CD4-positive, alpha-beta T cell treated with Interleukin-15 for 4 hours (primary cell): ENCODE data around the gene MGP.

Experiments
- DNase-seq: peaks from one replicate; pipeline ENCODE4 v3.0.0-alpha.2; 2020; ENCODE audit warnings: low spot score

MGP gene

DNA sequence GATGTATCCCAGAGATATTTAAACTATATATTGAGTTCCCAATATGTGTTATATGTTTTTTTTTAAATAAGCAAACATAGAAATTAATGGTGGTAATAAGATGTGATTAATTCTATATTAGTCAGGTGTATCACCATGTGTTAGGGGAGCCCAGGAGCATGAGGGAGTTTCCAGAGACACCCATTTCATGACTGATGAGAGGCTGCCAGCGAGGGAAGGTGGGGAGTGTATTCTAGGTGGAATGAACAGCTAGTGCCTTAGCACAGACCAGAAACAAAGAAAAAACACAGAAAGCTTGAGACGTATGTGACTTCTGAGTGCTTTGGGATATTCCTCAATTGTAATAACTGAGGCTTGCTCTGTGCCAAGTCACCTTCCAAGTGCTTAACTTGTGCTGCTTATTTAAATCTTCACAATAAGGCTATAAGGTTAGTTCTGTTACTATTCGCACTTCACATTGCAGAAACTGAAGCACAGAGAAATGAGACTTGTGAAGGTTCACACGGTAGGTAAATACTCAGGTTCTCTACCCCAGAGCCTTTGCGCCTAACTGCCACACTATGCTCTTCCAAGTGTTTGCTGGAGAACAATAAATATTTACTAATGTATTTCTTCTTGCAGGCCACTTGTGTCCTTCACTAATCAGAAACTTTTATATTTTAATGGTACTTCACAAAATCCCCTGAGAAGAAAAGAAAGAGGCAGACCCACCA is 17.9 kb upstream of the MGP start:
- no peak for DNase-seq

DNA sequence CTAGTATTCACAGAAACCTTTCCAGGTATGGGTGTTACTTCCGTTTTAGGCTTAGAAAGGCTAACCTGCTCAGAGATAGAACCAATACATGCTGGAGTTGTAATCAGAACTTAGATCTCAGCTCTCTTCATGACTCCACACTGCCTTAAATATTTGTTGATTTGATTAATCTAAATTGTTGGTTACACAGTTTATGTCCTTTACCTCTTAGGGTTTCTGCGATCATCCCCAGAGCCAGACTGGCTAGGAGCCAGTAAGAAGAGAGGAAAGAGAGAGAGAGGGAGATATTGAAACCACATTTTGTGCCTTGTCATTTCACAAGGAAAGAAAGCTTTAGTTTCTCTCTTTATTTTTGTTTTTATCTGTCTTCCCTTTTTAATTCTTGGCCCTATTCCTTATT is 16.8 kb upstream of the MGP start:
- DNase-seq: no peak

DNA sequence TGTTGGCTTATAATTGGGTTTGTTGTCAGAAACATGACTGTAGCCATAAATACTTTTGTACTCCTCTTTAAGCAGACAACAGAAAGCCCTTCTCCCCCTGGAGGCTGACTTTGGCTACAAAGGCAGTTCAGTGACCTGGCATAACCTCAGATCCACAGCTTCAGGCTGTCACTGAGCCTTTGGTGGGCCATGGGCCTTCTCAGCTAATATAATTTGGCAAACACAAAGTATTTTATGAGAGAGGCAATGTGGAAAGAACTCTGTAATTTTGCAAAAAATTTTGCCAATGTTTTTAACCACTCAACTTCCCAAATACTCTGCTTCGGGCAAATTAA is 15.5 kb upstream of the MGP start:
- DNase-seq: no peak

DNA sequence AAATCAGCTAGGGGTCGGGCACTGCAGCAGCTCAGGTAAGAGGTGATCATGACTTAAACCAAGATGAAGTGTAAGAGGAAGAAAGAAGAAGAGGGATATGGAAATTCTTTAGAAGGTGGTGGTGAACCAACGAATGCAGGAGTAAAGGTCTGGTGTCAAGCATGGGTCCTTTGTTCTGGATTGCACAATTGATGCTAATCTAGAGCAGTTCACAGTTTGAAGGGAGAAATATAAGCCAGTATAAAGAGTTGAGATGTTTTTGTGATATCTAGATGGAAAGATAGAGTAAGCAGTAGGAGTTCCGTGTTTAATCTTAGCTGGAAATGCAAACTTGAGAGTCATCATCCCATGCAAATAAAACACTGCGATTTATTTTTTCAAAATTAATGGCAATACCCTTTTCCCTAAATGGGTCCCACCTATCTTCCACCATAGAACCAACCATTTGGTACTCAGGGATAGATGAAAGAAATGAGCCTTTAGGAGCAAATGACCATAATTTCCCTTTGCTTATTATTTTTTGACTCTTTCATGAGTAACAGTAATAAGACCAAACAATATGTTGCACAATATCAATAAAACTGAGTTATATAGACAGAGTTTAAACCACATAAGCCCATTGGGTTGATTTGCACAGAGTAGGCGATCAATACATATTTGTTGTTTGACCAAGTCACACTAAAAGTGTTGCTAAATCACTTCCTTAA is 15.0 kb upstream of the MGP start:
- DNase-seq: no peak

DNA sequence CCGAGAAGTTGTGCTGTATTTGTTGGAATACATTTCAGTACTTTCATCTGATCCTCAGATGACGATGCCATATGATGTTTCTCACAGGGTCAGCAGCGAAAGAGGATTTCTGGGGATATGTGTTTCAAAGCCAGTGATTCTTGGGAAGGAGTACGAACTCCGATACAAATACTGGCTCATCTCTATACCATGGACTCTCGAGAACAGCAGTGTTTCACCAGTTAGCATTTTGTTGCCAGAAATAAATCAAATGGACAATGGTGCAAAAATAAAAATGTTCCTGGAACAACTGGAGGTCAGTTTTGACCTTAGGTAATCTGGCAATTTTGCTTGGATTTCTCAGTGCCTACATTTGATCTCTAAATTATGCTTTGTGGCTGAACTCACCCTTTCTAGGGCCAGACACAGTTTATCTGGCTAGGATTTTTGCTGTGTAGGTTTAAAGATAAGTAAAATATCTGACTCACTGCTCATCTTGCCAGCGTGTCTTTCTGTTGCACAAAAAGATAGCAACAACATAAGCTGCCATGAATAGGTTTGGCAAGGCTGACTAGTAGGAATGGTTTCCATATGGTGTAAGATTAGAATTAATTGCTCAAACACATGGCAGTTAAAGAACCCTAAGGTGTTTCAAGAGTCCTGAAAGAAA is 11.0 kb upstream of the MGP start:
- DNase-seq: no peak

DNA sequence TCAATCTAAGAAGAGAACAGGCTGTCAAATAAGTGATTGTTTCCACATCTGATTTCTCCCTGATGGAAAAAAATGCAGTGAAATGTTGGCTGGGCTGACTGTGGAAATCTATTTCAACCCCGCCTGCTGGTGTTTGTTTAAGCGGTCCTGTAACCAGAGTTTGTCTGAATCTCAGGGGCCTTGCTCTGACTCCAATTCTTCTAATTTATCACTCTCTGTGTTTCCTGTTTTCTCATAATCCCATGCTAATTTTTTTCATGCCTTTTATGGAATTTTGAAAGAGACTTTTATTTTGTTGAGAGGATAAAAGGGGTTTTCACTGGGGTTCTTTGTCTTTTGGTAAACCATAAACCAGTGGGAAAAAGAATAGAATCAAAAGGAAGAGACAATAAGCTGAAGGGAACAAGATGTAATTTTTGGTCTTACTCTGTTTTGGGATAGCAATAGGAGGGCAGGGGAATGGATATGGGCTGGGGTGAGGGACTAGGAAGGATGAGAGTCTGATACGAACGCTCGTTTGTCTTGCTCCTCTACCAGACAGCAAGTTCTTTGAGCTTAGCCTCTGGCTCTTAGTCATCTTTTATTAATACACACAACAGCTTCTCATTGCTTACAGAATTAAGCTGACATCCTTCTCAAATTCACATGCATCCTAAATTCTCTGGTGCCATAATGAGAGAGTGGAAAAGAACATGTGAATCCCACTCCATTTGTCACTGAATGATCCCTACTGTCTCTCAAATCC is 8.0 kb upstream of the MGP start:
- no peak for DNase-seq

DNA sequence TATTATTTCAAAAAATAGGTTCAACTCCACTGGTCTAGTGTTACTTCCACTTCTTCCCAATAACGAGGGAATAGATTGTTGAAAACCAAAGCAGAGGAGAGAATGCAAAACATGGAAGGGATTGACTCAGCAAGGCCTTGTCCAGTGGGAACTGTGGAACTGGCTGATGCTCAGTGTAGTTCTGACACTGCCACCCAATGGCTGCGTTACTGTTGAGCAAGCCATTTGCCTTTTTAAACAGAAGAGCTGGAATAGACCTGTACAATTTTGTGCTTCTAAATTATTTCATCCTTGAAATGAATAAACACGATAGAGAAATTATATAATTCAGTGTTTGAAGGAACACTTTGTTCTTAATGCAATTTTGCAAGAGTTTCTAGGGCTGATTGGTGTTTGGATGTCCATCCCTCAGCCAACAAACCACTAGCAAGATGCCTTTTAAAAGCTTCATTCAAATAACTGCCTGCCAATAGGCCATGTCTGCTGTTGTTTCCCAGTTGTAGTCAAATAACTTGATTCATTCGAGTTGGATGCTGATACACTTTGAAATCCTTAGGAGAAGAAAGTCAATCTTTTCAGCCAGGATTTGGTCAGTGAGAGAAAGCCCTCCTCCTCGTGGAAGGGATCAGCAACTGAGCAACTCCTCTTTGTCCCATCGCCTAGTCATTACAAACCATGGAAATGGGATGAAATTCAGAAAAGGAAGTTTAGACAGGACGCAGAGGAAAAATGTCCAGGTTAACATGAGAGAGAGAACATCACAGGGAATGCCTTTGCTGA is 7.3 kb upstream of the MGP start:
- DNase-seq: no peak

DNA sequence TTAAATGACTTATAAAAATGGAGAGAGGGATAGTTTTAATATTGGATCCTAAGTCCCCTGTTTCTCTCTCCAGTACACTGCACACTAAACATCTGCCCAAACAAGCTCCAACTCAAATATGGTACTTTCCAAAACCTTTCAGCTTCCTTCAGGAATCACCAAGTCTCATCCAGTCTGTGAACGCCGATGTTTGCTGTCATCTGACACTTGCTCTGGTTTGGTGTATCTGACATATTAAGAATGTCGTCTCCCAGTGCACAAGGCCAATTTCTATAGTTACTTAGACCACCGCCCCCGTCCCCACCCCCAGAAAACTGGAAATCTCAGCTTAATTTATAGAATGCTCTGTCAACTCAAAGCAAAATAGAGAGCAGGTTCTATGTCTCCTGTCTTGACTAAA is 5.0 kb upstream of the MGP start:
- DNase-seq: no peak

DNA sequence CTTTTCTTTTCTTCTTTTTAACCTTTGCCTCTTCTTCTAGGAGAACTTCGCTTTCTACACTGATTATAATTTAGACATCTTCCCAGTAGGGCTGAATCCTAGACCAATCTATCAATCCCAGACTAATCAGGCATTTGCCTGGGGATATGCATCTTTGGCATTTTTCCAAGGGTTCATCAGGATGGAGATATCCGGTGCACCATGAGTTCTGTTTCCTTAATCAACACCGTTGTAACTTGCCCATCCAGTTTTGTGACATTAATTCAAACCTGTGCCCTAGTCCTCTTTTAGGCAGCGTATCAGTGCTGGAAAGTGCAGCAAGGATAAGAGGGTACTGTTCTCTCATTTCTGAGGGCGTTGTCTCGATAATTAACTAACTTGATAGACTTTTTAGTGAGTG is 617 bp upstream of the MGP start:
- no peak for DNase-seq

DNA sequence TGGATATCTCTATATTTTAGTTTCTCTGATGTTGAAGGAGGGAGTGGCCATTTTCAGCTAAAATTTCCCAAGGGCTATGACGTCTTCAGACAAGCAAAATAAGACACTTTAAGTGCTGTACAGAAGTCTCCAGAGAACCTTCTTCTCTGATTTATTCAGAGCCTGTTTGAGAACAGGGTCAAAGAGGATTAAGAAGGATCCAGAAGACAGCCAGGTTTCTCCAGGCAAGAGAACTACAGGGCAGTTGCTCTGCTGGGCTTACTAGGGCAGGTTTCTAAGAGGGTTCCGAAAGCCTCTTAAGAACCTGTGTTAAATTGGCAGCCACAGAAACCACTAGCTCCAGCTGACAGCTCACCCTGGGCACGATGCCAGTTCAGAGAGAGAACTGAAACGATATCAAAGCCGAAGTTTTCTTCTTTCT is 1.2 kb downstream of the MGP start:
- peak; percentile 81 for DNase-seq

DNA sequence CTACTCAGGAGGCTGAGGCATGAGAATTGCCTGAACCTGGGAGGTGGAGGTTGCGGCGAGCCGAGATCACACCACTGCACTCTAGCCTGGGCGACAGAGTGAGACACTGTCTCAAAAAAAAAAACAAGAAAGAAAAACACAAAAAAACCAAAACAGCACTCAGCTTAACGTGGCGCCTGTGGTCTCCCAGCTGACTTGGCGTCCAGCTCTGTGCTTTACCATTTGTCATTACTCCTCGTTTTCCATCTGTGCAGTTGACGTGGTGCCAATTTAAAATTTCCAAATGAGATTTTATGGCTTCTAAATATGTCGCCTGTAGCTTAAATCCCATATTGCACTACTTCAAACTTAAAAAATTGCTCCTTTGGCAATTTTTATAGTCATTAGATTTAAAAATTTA is 2.0 kb downstream of the MGP start:
- DNase-seq: no peak

DNA sequence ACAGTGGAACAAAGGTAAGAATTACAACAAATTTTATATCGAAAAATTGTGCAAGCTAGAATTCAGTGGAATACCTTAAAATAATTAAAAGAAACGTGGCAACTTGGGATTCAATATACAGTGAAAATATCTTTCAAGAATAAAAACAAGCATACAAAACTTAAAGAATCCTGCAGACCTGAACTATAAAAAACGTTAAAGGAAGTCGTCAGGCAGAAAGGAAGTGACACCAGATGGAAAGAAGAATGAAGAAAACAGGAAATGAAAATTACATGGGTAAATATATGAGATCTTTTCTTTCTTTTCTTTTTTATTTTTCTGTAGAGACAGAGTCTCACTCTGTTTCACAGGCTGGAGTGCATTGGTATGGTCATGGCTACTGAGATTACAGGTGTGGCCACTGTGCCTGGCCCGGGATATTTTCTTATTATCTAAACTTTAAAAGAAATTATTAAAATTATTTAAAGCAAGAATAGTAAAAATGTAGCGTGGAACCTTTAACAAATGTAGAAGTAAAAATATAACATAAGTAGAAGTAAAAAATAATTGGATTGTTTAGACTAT is 4.7 kb downstream of the MGP start:
- DNase-seq: no peak

DNA sequence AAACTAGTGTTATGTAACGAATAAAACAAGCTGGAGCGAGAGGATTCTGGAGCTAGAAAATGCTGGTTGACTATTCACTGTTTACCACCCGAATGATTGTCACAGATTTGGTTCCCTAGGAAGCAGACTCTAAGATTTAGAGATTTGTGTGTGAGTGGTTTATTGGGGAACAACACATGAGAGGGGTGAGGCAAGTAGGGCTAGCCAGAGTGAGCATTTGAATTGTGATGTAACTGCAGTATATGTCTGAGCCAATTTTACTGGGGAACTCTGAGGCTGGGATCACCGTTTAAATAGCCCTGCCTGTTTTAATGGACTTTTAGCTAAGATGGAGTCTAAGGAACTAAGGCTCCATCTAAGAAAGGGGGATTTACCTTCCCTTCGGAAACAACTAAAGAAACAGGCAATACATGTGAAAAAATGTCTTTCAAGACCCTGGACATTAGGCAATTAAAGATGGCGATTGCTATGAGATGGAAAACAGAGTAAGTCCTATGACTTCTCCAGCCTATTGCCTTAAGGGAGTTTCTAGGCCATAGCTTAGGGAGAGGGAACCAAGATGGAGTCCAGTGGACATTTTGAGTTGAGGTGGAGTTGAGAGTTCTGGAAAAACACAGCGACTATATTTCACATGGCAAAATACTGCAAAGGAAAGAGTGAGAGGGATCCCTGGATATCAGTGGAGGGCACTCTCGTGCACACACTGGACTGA is 6.3 kb downstream of the MGP start:
- no peak for DNase-seq

DNA sequence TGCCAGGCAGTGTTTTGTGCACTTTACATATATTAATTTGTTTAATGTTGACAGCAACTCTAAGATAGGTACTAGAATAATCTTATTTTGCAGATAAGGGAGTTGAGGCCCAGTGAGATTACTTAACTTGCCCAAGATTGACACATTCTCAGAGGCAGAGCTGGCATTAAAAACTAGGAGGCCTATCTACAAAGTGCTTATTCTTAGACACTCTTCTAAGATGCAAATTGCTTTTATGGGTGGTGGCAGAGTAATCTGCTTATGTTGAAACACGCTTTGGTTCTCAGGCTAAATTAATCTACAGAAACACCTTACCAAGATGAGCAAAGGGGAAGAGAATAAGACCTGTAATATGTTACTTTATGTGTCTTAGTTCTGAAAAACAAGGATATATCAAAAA is 7.2 kb downstream of the MGP start:
- no peak for DNase-seq

DNA sequence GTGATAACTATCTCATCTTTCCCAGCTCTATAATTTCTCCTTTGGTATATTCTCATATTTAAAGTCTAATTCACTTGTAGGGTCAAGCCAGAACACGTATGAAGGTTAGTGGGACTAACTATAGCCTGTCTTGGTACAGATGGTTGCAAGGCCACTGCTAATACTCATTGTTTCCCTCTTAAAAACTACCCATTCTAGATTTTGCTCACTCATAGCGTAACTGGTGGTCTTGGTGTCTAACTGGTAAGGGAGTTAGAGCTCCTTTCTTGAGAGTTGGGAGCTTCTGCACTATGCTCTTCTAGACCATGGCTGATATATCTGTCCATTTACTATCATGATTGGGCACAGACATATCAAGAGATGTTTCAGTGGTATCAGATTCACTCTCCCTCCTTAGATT is 8.8 kb downstream of the MGP start:
- no peak for DNase-seq

DNA sequence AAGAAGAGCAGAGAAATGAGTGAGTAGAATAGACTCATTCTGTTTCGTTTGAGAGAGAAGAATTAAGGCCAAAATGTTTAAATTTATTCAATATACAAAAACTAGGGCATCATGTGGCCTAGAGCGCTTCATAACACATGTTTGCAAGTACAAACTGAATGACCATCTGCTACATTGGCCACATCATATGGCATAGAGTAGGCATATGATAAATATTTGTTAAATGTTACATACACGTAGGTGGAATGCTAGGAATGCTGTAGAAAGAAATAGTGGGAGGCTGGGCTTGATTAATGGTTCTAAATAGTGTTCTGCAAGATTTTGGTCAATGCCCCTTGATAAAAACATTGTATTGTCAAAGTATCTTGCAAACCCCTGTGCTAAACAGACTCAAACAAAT is 10.8 kb downstream of the MGP start:
- DNase-seq: no peak

DNA sequence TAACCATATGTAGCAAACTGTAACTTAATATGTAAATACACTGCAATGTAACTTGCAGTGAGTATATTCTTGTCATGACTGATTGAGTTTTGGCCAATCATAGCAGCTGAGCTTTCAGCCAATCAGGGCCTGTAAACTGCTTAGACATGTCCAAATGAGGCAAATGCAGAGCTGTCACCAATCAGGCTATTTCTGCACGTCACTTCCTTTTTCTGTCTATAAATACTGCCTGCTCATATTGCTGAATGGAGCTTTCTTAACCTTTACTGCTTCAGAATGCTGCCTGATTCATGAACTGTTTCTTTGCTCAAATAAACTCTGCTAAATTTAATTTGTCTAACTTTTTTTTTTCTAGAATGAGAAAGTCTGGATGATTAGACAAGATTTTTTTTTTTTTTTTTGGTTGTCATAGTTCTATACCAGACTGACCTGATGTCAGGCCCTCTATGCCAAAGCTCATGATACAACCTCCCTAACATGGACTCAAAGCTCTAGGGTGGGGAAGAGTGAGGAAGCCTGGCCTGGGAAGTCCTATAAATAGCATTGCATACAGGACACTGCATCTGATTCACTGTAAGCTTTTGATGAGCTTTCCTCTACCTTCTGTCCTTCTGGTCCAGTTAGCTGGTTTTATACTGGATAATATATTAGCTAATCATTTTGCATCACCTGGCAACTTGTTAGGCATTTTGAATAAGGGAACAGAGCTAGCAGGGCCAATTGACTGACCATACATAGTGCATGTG is 12.0 kb downstream of the MGP start:
- no peak for DNase-seq

DNA sequence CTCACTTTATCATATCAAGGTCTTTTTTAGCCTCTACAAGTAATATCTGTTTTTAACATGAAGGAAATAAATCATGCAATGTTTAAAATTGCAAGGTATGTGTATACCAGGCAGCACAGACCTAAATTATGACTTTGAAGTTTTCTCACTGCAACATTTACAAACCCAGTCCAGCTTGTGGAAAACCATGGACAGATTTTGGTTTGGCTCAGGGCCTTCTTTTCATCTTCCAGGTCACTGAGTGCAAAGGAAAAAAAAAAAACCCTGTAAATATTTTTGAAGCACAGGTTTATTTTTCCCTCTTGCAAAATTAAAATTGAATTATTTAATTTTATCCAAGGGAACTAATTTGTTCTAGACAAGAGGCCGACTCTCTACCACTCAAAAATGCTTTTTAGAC is 13.8 kb downstream of the MGP start:
- DNase-seq: no peak

DNA sequence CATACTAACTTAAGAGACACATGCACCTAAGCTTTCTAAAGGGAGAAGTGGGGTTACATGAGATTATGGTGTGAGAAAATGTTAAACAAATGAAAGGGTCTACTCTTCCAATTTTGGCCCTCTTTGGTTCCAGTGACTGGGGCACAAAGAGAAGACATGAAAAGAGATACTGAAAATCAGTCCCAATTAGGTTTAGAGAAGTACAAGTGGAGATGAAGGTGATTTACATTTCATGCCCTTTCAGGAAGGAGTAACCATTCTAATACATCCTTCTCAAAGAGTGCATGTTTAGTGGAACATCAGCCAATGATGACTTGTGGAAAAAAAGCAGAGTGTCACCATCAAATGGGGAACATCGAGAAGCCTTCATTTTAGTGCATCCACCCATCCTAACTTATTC is 14.4 kb downstream of the MGP start:
- DNase-seq: no peak

DNA sequence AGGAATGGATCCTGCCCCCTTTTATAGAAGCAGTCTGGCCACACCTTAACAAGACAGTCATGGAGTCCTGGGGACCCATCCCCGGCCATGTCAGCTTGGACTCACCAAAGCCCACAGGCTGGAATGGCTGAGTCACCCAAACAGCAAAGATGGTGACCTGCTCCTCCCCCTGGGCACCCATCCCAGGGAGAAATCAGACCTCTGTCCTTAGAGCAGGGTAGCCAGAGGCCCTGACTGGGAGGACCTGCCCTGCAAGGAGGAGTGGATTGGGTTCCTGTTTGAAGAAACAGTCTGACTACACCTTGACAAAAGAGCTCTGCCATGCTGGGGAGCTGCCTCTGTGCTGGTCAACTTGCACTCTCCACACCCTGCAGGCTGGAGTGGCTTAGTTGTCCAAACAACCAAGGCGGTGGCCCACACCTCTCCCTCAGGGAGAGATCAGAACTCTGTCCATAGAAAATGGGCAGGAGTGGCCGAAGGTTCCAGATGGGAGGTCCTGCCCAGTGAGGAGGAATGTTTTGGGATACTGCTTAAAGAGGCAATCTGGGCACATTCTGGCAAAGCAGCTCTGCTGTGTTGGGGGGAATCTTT is 16.6 kb downstream of the MGP start:
- DNase-seq: no peak
